ENCODE data around the gene JAZF1. TPM values are rescaled to one million over a fixed set of nuclear protein-coding genes. Genes with fewer than 3 reads are reported as not detected.

The JAZF1 gene
- total RNA-seq, 2 experiments from 2014 or later: 2.8 to 3.3 TPM

GRCh38 chr7:27962273-27962672 lies 218.3 kb downstream of the JAZF1 start:
- ATAC-seq (no peak), DNase-seq (no peak)
- Mint-ChIP-seq H3K4me3 (no peak overlapping the region), H3K27ac (no peak overlapping the region), H3K27me3 (ENCODE audit: low read depth) (peaks cover 17% of the 10 kb centered on the region), H3K4me1 (ENCODE audit: low read depth) (no peaks in the 10 kb centered on the region), H3K9me3 (ENCODE audit: insufficient read depth) (no peaks in the 10 kb centered on the region), H3K36me3 (ENCODE audit: low read depth) (no peaks in the 10 kb centered on the region)
- CTCF ChIA-PET: interaction anchor here (2.3 kb wide), 1 partner anchor 58 kb away, joined by 11 read pairs; no protein-coding TSS in a partner anchor
- POLR2A ChIA-PET: no interaction called here

GRCh38 chr7:27961255-27961654 lies 219.3 kb downstream of the JAZF1 start:
- Mint-ChIP-seq H3K36me3 (ENCODE audit: low read depth) (no peaks in the 10 kb centered on the region), H3K4me1 (ENCODE audit: low read depth) (no peaks in the 10 kb centered on the region), H3K9me3 (ENCODE audit: insufficient read depth) (no peaks in the 10 kb centered on the region), H3K27me3 (ENCODE audit: low read depth) (peaks cover 17% of the 10 kb centered on the region), H3K4me3 (no peak overlapping the region), H3K27ac (no peak overlapping the region)
- no peak for DNase-seq
- POLR2A ChIA-PET: no interaction called here
- ATAC-seq: no peak
- CTCF ChIA-PET: interaction anchor here (2.3 kb wide), 1 partner anchor 59 kb away, joined by 11 read pairs; no protein-coding TSS in a partner anchor

GRCh38 chr7:27960415-27960814 lies 220.2 kb downstream of the JAZF1 start:
- Mint-ChIP-seq H3K4me3 (no peak overlapping the region), H3K9me3 (ENCODE audit: insufficient read depth) (no peaks in the 10 kb centered on the region), H3K4me1 (ENCODE audit: low read depth) (no peaks in the 10 kb centered on the region), H3K27ac (no peak overlapping the region), H3K36me3 (ENCODE audit: low read depth) (no peaks in the 10 kb centered on the region), H3K27me3 (ENCODE audit: low read depth) (peaks cover 13% of the 10 kb centered on the region)
- ChIA-PET CTCF (interaction anchor here (2.3 kb wide), 1 partner anchor 60 kb away, joined by 11 read pairs; no protein-coding TSS in a partner anchor), POLR2A (no interaction called here)
- ATAC-seq (no peak), DNase-seq (no peak)

DNA sequence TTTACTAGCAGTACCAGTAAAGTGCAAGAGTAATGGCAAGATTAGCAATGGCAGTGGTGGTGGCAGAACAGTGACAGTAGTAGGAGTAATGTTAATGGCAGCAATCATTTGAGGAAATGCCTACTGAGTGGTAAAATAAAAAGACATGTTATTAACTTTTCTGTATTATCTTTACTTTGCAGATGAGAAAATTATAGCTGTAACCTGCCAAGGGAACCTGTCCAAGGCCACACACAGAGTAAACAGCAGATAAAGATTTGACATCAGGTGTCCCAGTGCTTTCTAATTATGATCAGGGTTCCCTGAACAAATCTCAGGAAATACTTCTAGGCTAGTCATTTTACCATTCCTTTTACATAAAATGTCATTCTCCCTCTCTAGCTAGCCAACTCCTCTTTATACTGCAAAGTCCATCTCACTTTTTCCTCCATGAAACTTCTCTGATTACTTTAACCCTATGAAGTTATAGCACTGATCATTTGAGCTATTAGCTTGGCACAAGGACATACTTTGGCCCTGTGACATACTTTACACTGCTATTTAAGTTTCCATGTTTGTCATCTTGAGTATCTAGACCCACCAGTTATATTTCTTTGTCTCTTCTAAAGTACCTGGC lies 221.6 kb downstream of the JAZF1 start:
- ChIA-PET CTCF (interaction anchor here (1.1 kb wide), 1 partner anchor 13 kb away, joined by 3 read pairs; no protein-coding TSS in a partner anchor), POLR2A (no interaction called here)
- Mint-ChIP-seq H3K4me1 (ENCODE audit: low read depth) (no peaks in the 10 kb centered on the region), H3K4me3 (no peak overlapping the region), H3K36me3 (ENCODE audit: low read depth) (no peaks in the 10 kb centered on the region), H3K27me3 (ENCODE audit: low read depth) (peaks cover 5% of the 10 kb centered on the region), H3K9me3 (ENCODE audit: insufficient read depth) (no peaks in the 10 kb centered on the region), H3K27ac (no peak overlapping the region)
- no peak for ATAC-seq
- DNase-seq: no peak

DNA sequence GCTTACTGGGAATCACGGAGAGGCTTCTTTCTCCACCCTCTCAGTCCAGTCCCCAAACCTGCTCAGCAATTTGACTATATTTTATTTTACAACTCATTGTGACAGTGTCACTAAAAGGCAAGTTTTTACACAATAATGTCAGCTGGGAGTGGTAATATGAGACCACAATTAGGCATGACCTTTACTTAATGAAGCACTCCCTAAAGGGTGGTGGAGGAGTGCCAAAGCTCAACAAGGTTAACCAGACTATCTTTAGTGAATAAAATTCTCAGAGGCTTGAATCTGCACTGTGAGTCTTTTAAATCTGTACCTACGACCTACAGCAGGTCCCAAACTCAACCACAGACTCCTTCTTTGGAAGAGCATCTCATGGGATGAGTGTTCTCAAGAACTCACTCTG lies 225.0 kb downstream of the JAZF1 start:
- no peak for DNase-seq
- Mint-ChIP-seq H3K4me3 (no peak overlapping the region), H3K4me1 (ENCODE audit: low read depth) (peaks cover 14% of the 10 kb centered on the region), H3K27ac (no peak overlapping the region), H3K27me3 (ENCODE audit: low read depth) (peaks cover 3% of the 10 kb centered on the region), H3K36me3 (ENCODE audit: low read depth) (no peaks in the 10 kb centered on the region), H3K9me3 (ENCODE audit: insufficient read depth) (no peaks in the 10 kb centered on the region)
- POLR2A ChIA-PET: no interaction called here
- no peak for ATAC-seq
- CTCF ChIA-PET: interaction anchor here (1.0 kb wide), 1 partner anchor 19 kb away, joined by 3 read pairs; no protein-coding TSS in a partner anchor

- Mint-ChIP-seq H3K36me3 (ENCODE audit: low read depth) (no peaks in the 10 kb centered on the region), H3K4me3 (no peak overlapping the region), H3K27me3 (ENCODE audit: low read depth) (peaks cover 3% of the 10 kb centered on the region), H3K9me3 (ENCODE audit: insufficient read depth) (no peaks in the 10 kb centered on the region), H3K4me1 (ENCODE audit: low read depth) (peaks cover 14% of the 10 kb centered on the region), H3K27ac (no peak overlapping the region)
- POLR2A ChIA-PET: no interaction called here
- CTCF ChIA-PET: interaction anchor here (1.0 kb wide), 1 partner anchor 18 kb away, joined by 3 read pairs; no protein-coding TSS in a partner anchor
- no peak for ATAC-seq
- DNase-seq: no peak
These were observed 225.6 kb downstream of the JAZF1 start for GRCh38 chr7:27955011-27955410.

GRCh38 chr7:27953777-27954176 lies 226.8 kb downstream of the JAZF1 start:
- H3K27ac Mint-ChIP-seq: no peak overlapping the region

GRCh38 chr7:27953361-27953760 lies 227.2 kb downstream of the JAZF1 start:
- ATAC-seq (no peak), DNase-seq (no peak)
- POLR2A ChIA-PET: interaction anchor here (0.6 to 1.3 kb wide), 2 partner anchors 213 to 252 kb away, joined by 3 to 4 read pairs; no protein-coding TSS in a partner anchor
- Mint-ChIP-seq H3K4me3 (no peak overlapping the region), H3K36me3 (ENCODE audit: low read depth) (no peaks in the 10 kb centered on the region), H3K27me3 (ENCODE audit: low read depth) (no peaks in the 10 kb centered on the region), H3K9me3 (ENCODE audit: insufficient read depth) (no peaks in the 10 kb centered on the region), H3K4me1 (ENCODE audit: low read depth) (peaks cover 14% of the 10 kb centered on the region), H3K27ac (no peak overlapping the region)
- CTCF ChIA-PET: interaction anchor here (0.8 to 2.4 kb wide), 8 partner anchors 17 to 264 kb away, joined by 3 to 13 read pairs (median 5); no protein-coding TSS in a partner anchor

More at GRCh38 chr7:27953777-27954176, 226.8 kb downstream of the JAZF1 start:
- Mint-ChIP-seq H3K9me3 (ENCODE audit: insufficient read depth) (no peaks in the 10 kb centered on the region), H3K4me3 (no peak overlapping the region), H3K36me3 (ENCODE audit: low read depth) (no peaks in the 10 kb centered on the region), H3K27me3 (ENCODE audit: low read depth) (no peaks in the 10 kb centered on the region), H3K4me1 (ENCODE audit: low read depth) (peaks cover 14% of the 10 kb centered on the region)
- DNase-seq: no peak
- POLR2A ChIA-PET: interaction anchor here (0.6 to 1.3 kb wide), 2 partner anchors 213 to 252 kb away, joined by 3 to 4 read pairs; no protein-coding TSS in a partner anchor
- no peak for ATAC-seq
- CTCF ChIA-PET: interaction anchor here (1.2 to 2.4 kb wide), 5 partner anchors 20 to 264 kb away, joined by 3 to 13 read pairs (median 7); no protein-coding TSS in a partner anchor

GRCh38 chr7:27952456-27953285 lies 227.9 kb downstream of the JAZF1 start:
- DNase-seq (no peak), ATAC-seq (no peak)
- Mint-ChIP-seq H3K4me3 (no peak overlapping the region), H3K36me3 (ENCODE audit: low read depth) (no peaks in the 10 kb centered on the region), H3K9me3 (ENCODE audit: insufficient read depth) (no peaks in the 10 kb centered on the region), H3K4me1 (ENCODE audit: low read depth) (peaks cover 14% of the 10 kb centered on the region), H3K27me3 (ENCODE audit: low read depth) (no peaks in the 10 kb centered on the region), H3K27ac (no peak overlapping the region)
- ChIA-PET CTCF (interaction anchor here (0.8 to 2.4 kb wide), 8 partner anchors 17 to 263 kb away, joined by 3 to 13 read pairs (median 5); no protein-coding TSS in a partner anchor), POLR2A (interaction anchor here (0.6 to 1.3 kb wide), 2 partner anchors 212 to 1570 kb away, joined by 3 to 4 read pairs; no protein-coding TSS in a partner anchor)

DNA sequence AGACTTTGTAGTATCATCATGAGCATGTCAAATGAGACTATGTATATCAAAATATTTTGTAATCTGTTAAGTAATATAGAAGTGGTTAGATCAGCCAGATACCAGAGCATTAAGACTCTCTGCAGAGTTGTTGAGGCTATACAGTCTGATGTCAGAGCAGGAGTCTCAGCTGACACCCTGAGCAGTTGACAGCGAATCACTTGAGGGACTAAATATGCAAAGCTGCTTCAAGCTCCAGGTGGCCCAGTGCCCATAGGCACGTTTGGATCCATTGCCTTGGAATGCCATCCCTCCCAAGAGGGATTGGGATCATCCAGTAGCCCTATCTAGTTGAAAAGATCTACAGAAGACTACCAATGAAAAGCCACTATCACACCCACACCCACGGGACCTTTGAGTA lies 230.5 kb downstream of the JAZF1 start:
- ChIA-PET CTCF (no interaction called here), POLR2A (no interaction called here)
- Mint-ChIP-seq H3K27me3 (ENCODE audit: low read depth) (no peaks in the 10 kb centered on the region), H3K4me1 (ENCODE audit: low read depth) (peaks cover 14% of the 10 kb centered on the region), H3K27ac (no peak overlapping the region), H3K36me3 (ENCODE audit: low read depth) (no peaks in the 10 kb centered on the region), H3K4me3 (no peak overlapping the region), H3K9me3 (ENCODE audit: insufficient read depth) (no peaks in the 10 kb centered on the region)
- ATAC-seq (no peak), DNase-seq (no peak)

GRCh38 chr7:27948861-27949260 lies 231.7 kb downstream of the JAZF1 start:
- H3K4me3 Mint-ChIP-seq: no peak overlapping the region
- no peak for ATAC-seq
- H3K9me3 Mint-ChIP-seq (ENCODE audit: insufficient read depth): no peaks in the 10 kb centered on the region
- ChIA-PET POLR2A (no interaction called here), CTCF (no interaction called here)
- no peak for DNase-seq
- no peak overlapping the region for H3K27ac Mint-ChIP-seq
- no peaks in the 10 kb centered on the region for H3K36me3 Mint-ChIP-seq (ENCODE audit: low read depth)
- H3K4me1 Mint-ChIP-seq (ENCODE audit: low read depth): peaks cover 14% of the 10 kb centered on the region
- no peaks in the 10 kb centered on the region for H3K27me3 Mint-ChIP-seq (ENCODE audit: low read depth)
